ENCODE data around the gene DNAJC5G.

DNAJC5G gene

GRCh38 chr2:27275211-27276150 is at the start of gene DNAJC5G:
TSS of gene DNAJC5G (plus strand) at chr2:27275433. CDS start at chr2:27276729, 1,296 bp downstream.
- no peak for DNase-seq

- DNase-seq = no peak
These were observed 49.7 kb upstream of the DNAJC5G start for GRCh38 chr2:27225526-27225925.

GRCh38 chr2:27227501-27227900 is 47.7 kb upstream of the DNAJC5G start:
- DNase-seq = no peak

- no peak for DNase-seq
These were observed 43.3 kb upstream of the DNAJC5G start for GRCh38 chr2:27231921-27232320.

GRCh38 chr2:27233341-27233740 is 41.9 kb upstream of the DNAJC5G start:
- no peak for DNase-seq

GRCh38 chr2:27236136-27236535 is 39.1 kb upstream of the DNAJC5G start:
- no peak for DNase-seq

GRCh38 chr2:27236626-27237025 is 38.6 kb upstream of the DNAJC5G start:
- no peak for DNase-seq

GRCh38 chr2:27237341-27237945 is 37.8 kb upstream of the DNAJC5G start:
- no peak for DNase-seq

- DNase-seq = no peak
These were observed 36.3 kb upstream of the DNAJC5G start for GRCh38 chr2:27238976-27239375.

GRCh38 chr2:27240406-27240805 is 34.8 kb upstream of the DNAJC5G start:
- DNase-seq = no peak

- DNase-seq = no peak
These were observed 33.2 kb upstream of the DNAJC5G start for GRCh38 chr2:27241761-27242613.

GRCh38 chr2:27242614-27242951 is 32.6 kb upstream of the DNAJC5G start:
- DNase-seq = no peak

GRCh38 chr2:27243391-27244130 is 31.7 kb upstream of the DNAJC5G start:
- DNase-seq = no peak

GRCh38 chr2:27245116-27245515 is 30.1 kb upstream of the DNAJC5G start:
- DNase-seq = no peak

- no peak for DNase-seq
These were observed 29.6 kb upstream of the DNAJC5G start for GRCh38 chr2:27245626-27246025.

GRCh38 chr2:27247893-27248292 is 27.3 kb upstream of the DNAJC5G start:
- no peak for DNase-seq

- DNase-seq = no peak
These were observed 25.9 kb upstream of the DNAJC5G start for GRCh38 chr2:27249159-27249890.

- peak; percentile 79 for DNase-seq
These were observed 25.2 kb upstream of the DNAJC5G start for GRCh38 chr2:27249891-27250651.

- DNase-seq = no peak
These were observed 24.4 kb upstream of the DNAJC5G start for GRCh38 chr2:27250652-27251379.

GRCh38 chr2:27251766-27252165 is 23.5 kb upstream of the DNAJC5G start:
- no peak for DNase-seq
